ENCODE results near the gene LIFR.
"Not testable (repeated sequence)": the region's sequence is repeated elsewhere in the genome, so short reads cannot be mapped to it uniquely, and the experiment has no call there.

The LIFR gene

GRCh38 chr5:38518341-38518740, 38.1 kb downstream of the LIFR start:
- H3K36me3 Mint-ChIP-seq (ENCODE audit: low read depth), result peaks cover 59% of the 10 kb centered on the region
- peaks cover 12% of the 10 kb centered on the region for H3K4me1 Mint-ChIP-seq

GRCh38 chr5:38516649-38517048, 39.8 kb downstream of the LIFR start:
- not testable (repeated sequence) for H3K27me3 Mint-ChIP-seq (ENCODE audit: low read depth); H3K4me3 Mint-ChIP-seq; H3K9me3 Mint-ChIP-seq; H3K27ac Mint-ChIP-seq
- H3K4me1 Mint-ChIP-seq, result peaks cover 12% of the 10 kb centered on the region
- peaks cover 47% of the 10 kb centered on the region for H3K36me3 Mint-ChIP-seq (ENCODE audit: low read depth)

More at GRCh38 chr5:38518341-38518740, 38.1 kb downstream of the LIFR start:
- Mint-ChIP-seq H3K27me3 (ENCODE audit: low read depth) (no peaks in the 10 kb centered on the region), H3K4me3 (no peak overlapping the region), H3K9me3 (no peaks in the 10 kb centered on the region), H3K27ac (no peak overlapping the region)
- no peak for TF ChIP-seq CTCF (IDR thresholded peaks at IDR 0.05; ENCODE audit: unreplicated experiment in 3 of 3)

- peak; percentile 39 to 61 (median 52) for TF ChIP-seq CTCF (IDR thresholded peaks at IDR 0.05; ENCODE audit: unreplicated experiment in 3 of 3)
- Mint-ChIP-seq H3K27ac (peak overlapping the region; percentile 23 to 84 (median 37)), H3K9me3 (no peaks in the 10 kb centered on the region), H3K4me1 (peaks cover 17% of the 10 kb centered on the region), H3K36me3 (ENCODE audit: low read depth) (peaks cover 47% of the 10 kb centered on the region), H3K4me3 (no peak overlapping the region), H3K27me3 (ENCODE audit: low read depth) (no peaks in the 10 kb centered on the region)
Measured at GRCh38 chr5:38515646-38516045, 40.8 kb downstream of the LIFR start.

- peaks cover 42% of the 10 kb centered on the region for H3K36me3 Mint-ChIP-seq (ENCODE audit: low read depth)
- H3K27ac Mint-ChIP-seq, result peak overlapping the region; percentile 23 to 84 (median 37)
- no peak overlapping the region for H3K4me3 Mint-ChIP-seq
- TF ChIP-seq CTCF (IDR thresholded peaks at IDR 0.05; ENCODE audit: unreplicated experiment in 3 of 3), result no peak
- H3K4me1 Mint-ChIP-seq, result peaks cover 17% of the 10 kb centered on the region
- H3K9me3 Mint-ChIP-seq, result no peaks in the 10 kb centered on the region
- H3K27me3 Mint-ChIP-seq (ENCODE audit: low read depth), result no peaks in the 10 kb centered on the region
Measured at GRCh38 chr5:38515092-38515491, 41.4 kb downstream of the LIFR start.

- Mint-ChIP-seq H3K9me3 (no peaks in the 10 kb centered on the region), H3K27me3 (ENCODE audit: low read depth) (no peaks in the 10 kb centered on the region), H3K36me3 (ENCODE audit: low read depth) (peaks cover 36% of the 10 kb centered on the region), H3K4me1 (peaks cover 13% of the 10 kb centered on the region), H3K4me3 (no peak overlapping the region), H3K27ac (peak overlapping the region; percentile 8 to 36 (median 12))
- TF ChIP-seq CTCF (IDR thresholded peaks at IDR 0.05; ENCODE audit: unreplicated experiment in 3 of 3), result no peak
Measured at GRCh38 chr5:38509185-38509584, 47.3 kb downstream of the LIFR start.

- TF ChIP-seq CTCF (IDR thresholded peaks at IDR 0.05; ENCODE audit: unreplicated experiment in 3 of 3), result no peak
- Mint-ChIP-seq H3K36me3 (ENCODE audit: low read depth) (peaks cover 30% of the 10 kb centered on the region), H3K4me3 (no peak overlapping the region), H3K9me3 (no peaks in the 10 kb centered on the region), H3K4me1 (peaks cover 12% of the 10 kb centered on the region), H3K27ac (no peak overlapping the region), H3K27me3 (ENCODE audit: low read depth) (no peaks in the 10 kb centered on the region)
Measured at GRCh38 chr5:38506302-38506701, 50.1 kb downstream of the LIFR start.
